GM23248 (cell line): Measurements from ENCODE around the gene OSCAR.

Experiments used
- EZH2 ChIP-seq: fragments of 200-600 bp; sonication (generic); IDR thresholded peaks from 2 replicates; pipeline ENCODE4 v1.6.1; 2018; ENCODE audit warnings: antibody characterized with exemption, mild to moderate bottlenecking; ENCODE audit not compliant: insufficient read depth, poor library complexity, severe bottlenecking
- EZH2phosphoT487 ChIP-seq: fragments of 200-600 bp; sonication (generic); IDR thresholded peaks from 2 replicates; pipeline ENCODE4 v1.6.1; 2018; ENCODE audit warnings: antibody characterized with exemption, moderate library complexity, mild to moderate bottlenecking, low read depth; ENCODE audit not compliant: insufficient read depth

GRCh38 chr19:54109651-54110050, 9.0 kb upstream of the OSCAR start:
- no peak for TF ChIP-seq EZH2phosphoT487
- TF ChIP-seq EZH2 = no peak
